Glutamatergic neuron (in vitro differentiated cells): ENCODE measurements around the gene PLEKHA6. TPM values are rescaled to one million over a fixed set of nuclear protein-coding genes. Genes with fewer than 3 reads are reported as not detected.

ENCODE experiments used
- DNase-seq: peaks from one replicate; pipeline ENCODE4 v3.0.0; 2022
- H3K27ac Mint-ChIP-seq: one replicate; pipeline ENCODE4 v1.8.0; 2020; ENCODE audit warnings: mild to moderate bottlenecking, mixed read lengths, inconsistent platforms; ENCODE audit not compliant: unreplicated experiment
- H3K27me3 Mint-ChIP-seq: one replicate; pipeline ENCODE4 v1.8.0; 2020; ENCODE audit warnings: mild to moderate bottlenecking, moderate library complexity, mixed read lengths, inconsistent platforms; ENCODE audit not compliant: unreplicated experiment
- H3K36me3 Mint-ChIP-seq: one replicate; pipeline ENCODE4 v1.8.0; 2020; ENCODE audit warnings: mild to moderate bottlenecking, mixed read lengths, inconsistent platforms; ENCODE audit not compliant: unreplicated experiment
- H3K4me1 Mint-ChIP-seq: one replicate; pipeline ENCODE4 v1.8.0; 2020; ENCODE audit warnings: mild to moderate bottlenecking, low read depth, mixed read lengths, inconsistent platforms; ENCODE audit not compliant: unreplicated experiment
- H3K4me3 Mint-ChIP-seq: one replicate; pipeline ENCODE4 v1.8.0; 2020; ENCODE audit warnings: mild to moderate bottlenecking, mixed read lengths, inconsistent platforms; ENCODE audit not compliant: unreplicated experiment
- H3K9me3 Mint-ChIP-seq: one replicate; pipeline ENCODE4 v1.8.0; 2020; ENCODE audit warnings: mild to moderate bottlenecking, moderate library complexity, mixed read lengths, inconsistent platforms; ENCODE audit not compliant: unreplicated experiment
- total RNA-seq: library from RNA; stranded (reverse); fragmentation: NEBNext Ultra II Directional; extraction: Animal tissue kit (Norgen Biotek cat#: 25700); gene quantifications from one replicate; pipeline ENCODE4 v1.2.1, GENCODE V29; 2021; ENCODE audit not compliant: unreplicated experiment
- TF ChIP-seq, protein P1 (sequence below): fragments of 200-600 bp; sonication (generic); IDR thresholded peaks from one replicate; pipeline ENCODE4 v1.5.0; 2021; ENCODE audit not compliant: partially characterized antibody, unreplicated experiment

The PLEKHA6 gene
- total RNA-seq, 1 donor from 2014 or later = 72.7 TPM

DNA sequence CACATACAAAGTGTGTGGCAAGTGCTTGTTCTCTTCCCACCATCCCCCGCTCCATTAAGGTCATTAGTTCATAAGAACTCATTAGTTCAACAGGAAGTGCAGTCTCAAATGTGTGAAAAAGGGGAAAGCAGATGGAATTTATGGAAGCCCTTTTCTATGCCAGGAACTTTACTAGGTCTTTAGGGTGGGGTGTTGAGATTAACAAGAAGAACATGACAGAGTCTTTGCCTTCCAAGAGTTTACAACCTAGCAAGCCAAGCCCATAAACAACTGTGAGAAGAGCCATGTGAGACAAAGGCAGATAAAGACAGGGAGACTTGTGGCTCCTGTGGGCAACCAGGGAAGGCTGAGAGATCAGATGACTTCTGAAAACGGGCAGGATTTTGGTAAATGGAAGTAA, 21.4 kb downstream of the PLEKHA6 start:
- Mint-ChIP-seq H3K27ac (peak overlapping the region; percentile 9), H3K4me1 (peaks cover 58% of the 10 kb centered on the region), H3K4me3 (peak overlapping the region; percentile 43), H3K36me3 (no peaks in the 10 kb centered on the region), H3K9me3 (peaks cover 4% of the 10 kb centered on the region), H3K27me3 (peaks cover 2% of the 10 kb centered on the region)
- TF ChIP-seq, protein P1, sequence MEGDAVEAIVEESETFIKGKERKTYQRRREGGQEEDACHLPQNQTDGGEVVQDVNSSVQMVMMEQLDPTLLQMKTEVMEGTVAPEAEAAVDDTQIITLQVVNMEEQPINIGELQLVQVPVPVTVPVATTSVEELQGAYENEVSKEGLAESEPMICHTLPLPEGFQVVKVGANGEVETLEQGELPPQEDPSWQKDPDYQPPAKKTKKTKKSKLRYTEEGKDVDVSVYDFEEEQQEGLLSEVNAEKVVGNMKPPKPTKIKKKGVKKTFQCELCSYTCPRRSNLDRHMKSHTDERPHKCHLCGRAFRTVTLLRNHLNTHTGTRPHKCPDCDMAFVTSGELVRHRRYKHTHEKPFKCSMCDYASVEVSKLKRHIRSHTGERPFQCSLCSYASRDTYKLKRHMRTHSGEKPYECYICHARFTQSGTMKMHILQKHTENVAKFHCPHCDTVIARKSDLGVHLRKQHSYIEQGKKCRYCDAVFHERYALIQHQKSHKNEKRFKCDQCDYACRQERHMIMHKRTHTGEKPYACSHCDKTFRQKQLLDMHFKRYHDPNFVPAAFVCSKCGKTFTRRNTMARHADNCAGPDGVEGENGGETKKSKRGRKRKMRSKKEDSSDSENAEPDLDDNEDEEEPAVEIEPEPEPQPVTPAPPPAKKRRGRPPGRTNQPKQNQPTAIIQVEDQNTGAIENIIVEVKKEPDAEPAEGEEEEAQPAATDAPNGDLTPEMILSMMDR = no peak
- DNase-seq = no peak

DNA sequence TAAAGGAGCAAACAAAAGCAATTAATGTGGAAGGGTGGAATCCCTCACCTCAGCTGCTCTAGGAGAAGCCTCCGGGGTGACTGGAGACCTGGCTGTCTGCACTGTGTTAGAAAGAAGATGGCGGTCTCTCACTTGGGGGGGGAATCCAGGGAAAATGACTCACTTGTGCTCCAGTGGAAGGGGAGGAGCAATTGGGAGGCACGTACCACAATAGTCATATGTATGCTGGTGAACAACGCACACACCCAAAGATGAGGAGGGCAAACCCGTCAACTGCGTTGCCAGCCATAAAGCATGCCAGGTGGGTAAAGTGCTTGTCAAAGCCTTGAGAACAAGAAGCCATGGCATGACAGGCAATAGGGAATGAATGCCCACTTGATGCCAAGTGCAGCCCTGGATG, 22.1 kb downstream of the PLEKHA6 start:
- Mint-ChIP-seq H3K27me3 (peaks cover 2% of the 10 kb centered on the region), H3K4me1 (peaks cover 56% of the 10 kb centered on the region), H3K27ac (no peak overlapping the region), H3K36me3 (no peaks in the 10 kb centered on the region), H3K9me3 (peaks cover 6% of the 10 kb centered on the region), H3K4me3 (no peak overlapping the region)
- DNase-seq = no peak
- TF ChIP-seq, protein P1 = no peak

DNA sequence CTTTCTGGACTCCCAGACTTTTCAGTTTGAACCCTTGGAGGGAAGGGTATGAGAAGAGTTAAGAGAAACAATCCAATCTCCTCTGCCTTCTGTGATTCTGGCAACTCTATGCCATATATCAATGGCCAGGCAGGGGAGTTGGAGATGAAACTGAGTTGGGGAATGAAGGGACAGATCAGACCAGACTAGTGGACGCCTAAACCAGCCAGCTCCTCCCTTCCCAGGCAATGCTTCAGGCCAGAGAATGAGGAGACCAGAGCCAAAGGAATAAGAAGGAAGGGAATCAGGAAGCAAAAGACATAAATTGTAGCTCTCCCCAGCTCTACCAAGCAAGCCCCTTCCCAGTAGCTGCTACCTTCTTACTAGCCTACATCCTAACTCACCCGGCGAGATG, 22.7 kb downstream of the PLEKHA6 start:
- Mint-ChIP-seq H3K9me3 (peaks cover 6% of the 10 kb centered on the region), H3K4me1 (peaks cover 53% of the 10 kb centered on the region), H3K27ac (no peak overlapping the region), H3K27me3 (peaks cover 2% of the 10 kb centered on the region), H3K36me3 (no peaks in the 10 kb centered on the region), H3K4me3 (no peak overlapping the region)
- DNase-seq = no peak
- TF ChIP-seq, protein P1 = no peak

DNA sequence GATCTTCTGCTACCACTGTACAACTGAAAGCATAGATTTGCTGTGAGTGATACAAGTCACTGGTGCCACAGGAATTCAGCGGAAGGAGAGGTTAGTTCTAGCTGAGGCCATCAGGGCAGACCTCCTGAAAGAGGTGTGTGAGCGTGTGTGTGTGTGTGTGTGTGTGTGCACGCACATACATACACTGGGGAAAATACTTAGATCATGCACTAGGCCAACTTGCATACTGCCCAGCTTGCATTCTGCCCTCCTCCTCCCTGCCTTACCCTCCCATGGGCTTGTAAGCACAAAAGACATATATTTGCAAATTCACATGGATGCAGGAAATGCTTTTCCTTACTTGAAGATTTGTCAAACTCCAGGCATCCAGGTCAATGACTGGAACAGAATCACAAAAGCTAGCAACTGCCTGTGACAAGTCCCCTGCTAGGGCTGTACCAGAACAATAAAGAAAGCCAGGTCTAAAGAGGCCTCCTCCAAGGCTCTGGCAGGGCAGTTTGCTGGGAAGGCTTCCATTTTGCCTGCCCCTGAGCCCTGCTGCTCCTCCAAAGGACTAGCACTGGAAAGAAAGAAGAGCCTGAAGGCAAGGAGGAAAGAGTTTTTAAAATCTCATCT, 23.2 kb downstream of the PLEKHA6 start:
- TF ChIP-seq, protein P1 = no peak
- Mint-ChIP-seq H3K27me3 (peaks cover 2% of the 10 kb centered on the region), H3K27ac (no peak overlapping the region), H3K4me1 (peaks cover 51% of the 10 kb centered on the region), H3K36me3 (no peaks in the 10 kb centered on the region), H3K4me3 (no peak overlapping the region), H3K9me3 (peaks cover 6% of the 10 kb centered on the region)
- DNase-seq = no peak

DNA sequence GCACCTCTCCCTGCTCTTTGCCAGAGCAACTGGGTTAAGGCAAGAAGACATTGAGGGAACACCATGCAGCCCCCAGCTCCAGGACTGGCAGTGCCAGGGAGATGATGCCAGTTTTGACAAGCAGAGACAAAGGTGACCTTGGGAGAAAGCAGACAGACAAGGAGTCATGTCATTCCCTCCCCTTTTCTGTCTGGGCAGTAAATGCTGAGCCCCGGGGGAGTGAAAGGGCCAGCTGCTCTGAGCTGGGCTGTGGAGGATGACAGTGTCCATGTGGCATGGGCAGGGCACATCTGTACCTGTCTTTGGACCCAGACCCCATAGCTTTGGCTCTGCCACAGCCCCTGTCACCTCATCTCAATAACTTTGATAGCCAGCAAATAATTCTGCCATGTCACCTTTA, 24.2 kb downstream of the PLEKHA6 start:
- Mint-ChIP-seq H3K9me3 (peaks cover 9% of the 10 kb centered on the region), H3K4me3 (no peak overlapping the region), H3K4me1 (peaks cover 41% of the 10 kb centered on the region), H3K27ac (no peak overlapping the region), H3K27me3 (peaks cover 2% of the 10 kb centered on the region), H3K36me3 (no peaks in the 10 kb centered on the region)
- DNase-seq = peak; percentile 43
- TF ChIP-seq, protein P1 = no peak
